Osteoblast (primary cell): Measurements from ENCODE around the gene CSNK2B. TPM values are rescaled to one million over a fixed set of nuclear protein-coding genes. Genes with fewer than 3 reads are reported as not detected.

ENCODE experiments used
- DNase-seq: peaks from one replicate; pipeline ENCODE4 v3.0.0; 2011; ENCODE audit warnings: low spot score, mixed read lengths; ENCODE audit not compliant: insufficient read length; ENCODE audit errors: missing footprints
- H2AFZ ChIP-seq: 2 replicates; pipeline ENCODE4 v1.6.0; 2011; ENCODE audit warnings: mild to moderate bottlenecking, low read length
- H3K27ac ChIP-seq: 2 replicates; pipeline ENCODE4 v1.5.1; 2011; ENCODE audit warnings: mild to moderate bottlenecking, low read depth, low read length, moderate library complexity
- H3K27me3 ChIP-seq: 2 replicates; pipeline ENCODE4 v1.6.0; 2012; ENCODE audit warnings: mild to moderate bottlenecking, control low read depth, inconsistent platforms, low read length, moderate library complexity; ENCODE audit not compliant: insufficient read depth
- H3K36me3 ChIP-seq: 2 replicates; pipeline ENCODE4 v1.5.1; 2011; ENCODE audit warnings: mild to moderate bottlenecking, low read length, control low read depth, moderate library complexity; ENCODE audit not compliant: insufficient read depth
- H3K4me1 ChIP-seq: 2 replicates; pipeline ENCODE4 v1.5.1; 2011; ENCODE audit warnings: mild to moderate bottlenecking, low read length, control low read depth, moderate library complexity; ENCODE audit not compliant: insufficient read depth
- H3K4me2 ChIP-seq: 2 replicates; pipeline ENCODE4 v1.6.0; 2011; ENCODE audit warnings: mild to moderate bottlenecking, low read length; ENCODE audit not compliant: insufficient read depth
- H3K4me3 ChIP-seq: fragments of 200-600 bp; sonication (generic); 3 replicates; pipeline ENCODE4 v1.5.1; 2012; ENCODE audit warnings: mild to moderate bottlenecking, low read length, inconsistent platforms; ENCODE audit not compliant: insufficient read depth
- H3K79me2 ChIP-seq: 2 replicates; pipeline ENCODE4 v1.6.0; 2012; ENCODE audit warnings: mild to moderate bottlenecking, low read length, control low read depth, inconsistent platforms; ENCODE audit not compliant: insufficient read depth
- H3K9me3 ChIP-seq: 2 replicates; pipeline ENCODE4 v1.5.1; 2011; ENCODE audit warnings: low read depth, low read length, control low read depth
- H4K20me1 ChIP-seq: 2 replicates; pipeline ENCODE4 v1.6.0; 2012; ENCODE audit warnings: mild to moderate bottlenecking, low read length, control low read depth; ENCODE audit not compliant: insufficient read depth
- total RNA-seq: library from RNA; depleted of rRNA; stranded (reverse); fragments of >200 nt; gene quantifications from 2 replicates; pipeline ENCODE4 v1.2.3, GENCODE V29; 2012
- TF ChIP-seq, protein P1 (sequence below): IDR thresholded peaks from 2 replicates; pipeline ENCODE4 v1.5.1; 2011; ENCODE audit warnings: mild to moderate bottlenecking, low read depth, low read length, moderate library complexity; ENCODE audit errors: extremely low read depth

CSNK2B gene
- total RNA-seq, 1 donor = 150 TPM

DNA sequence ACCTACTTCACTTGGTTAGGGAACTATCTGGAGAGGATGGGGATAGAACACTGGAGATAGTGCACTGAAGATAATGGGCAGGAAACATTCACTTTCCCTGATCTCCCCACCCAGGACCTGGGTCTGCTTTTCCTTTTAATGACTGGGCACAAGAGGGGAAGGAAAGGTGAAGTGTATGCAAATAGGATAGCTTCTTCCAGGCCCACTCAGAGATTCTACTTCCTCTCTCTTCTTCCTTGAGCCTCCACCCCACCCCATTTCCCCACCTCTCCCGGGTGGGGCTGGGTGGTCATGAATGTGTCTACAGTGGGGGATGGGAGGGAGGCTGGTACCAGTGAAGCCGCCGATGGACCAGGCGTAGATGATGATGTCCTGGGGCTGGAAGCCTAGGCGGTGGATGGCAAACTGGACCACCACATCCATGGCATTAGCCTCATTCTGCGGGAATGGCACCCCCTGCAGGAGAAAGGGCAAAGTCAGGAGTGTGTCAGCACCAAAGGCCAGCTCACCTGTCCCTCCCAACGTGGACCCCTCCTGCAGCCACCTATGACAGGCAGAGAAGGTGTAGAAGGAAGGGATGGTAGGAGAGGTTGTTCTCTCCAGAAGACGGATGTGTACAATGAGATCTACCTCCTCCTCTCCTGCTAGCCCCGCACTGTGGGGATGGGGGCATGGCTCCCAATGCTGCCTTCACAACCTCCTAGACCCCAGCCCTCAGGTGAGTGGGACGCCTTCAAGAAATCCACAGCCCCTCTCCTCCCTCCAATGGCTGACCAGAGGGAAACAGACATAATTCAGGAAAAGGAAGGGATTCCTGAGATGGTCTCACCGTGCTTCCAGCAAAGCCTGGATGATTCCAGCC is 23.6 kb downstream of the CSNK2B start:
- H3K79me2 ChIP-seq = no peaks in the 10 kb centered on the region
- H3K27ac ChIP-seq = no peak overlapping the region
- peaks cover 70% of the 10 kb centered on the region for H3K36me3 ChIP-seq

GRCh38 chr6:31690231-31691077 is 24.6 kb downstream of the CSNK2B start:
- Histone ChIP-seq H4K20me1 (peaks cover 5% of the 10 kb centered on the region), H3K79me2 (no peaks in the 10 kb centered on the region), H2AFZ (no peak overlapping the region), H3K27ac (no peak overlapping the region), H3K36me3 (peaks cover 78% of the 10 kb centered on the region), H3K9me3 (no peaks in the 10 kb centered on the region), H3K4me1 (no peaks in the 10 kb centered on the region), H3K27me3 (no peaks in the 10 kb centered on the region), H3K4me2 (no peak overlapping the region), H3K4me3 (no peak overlapping the region)
- TF ChIP-seq, protein P1, sequence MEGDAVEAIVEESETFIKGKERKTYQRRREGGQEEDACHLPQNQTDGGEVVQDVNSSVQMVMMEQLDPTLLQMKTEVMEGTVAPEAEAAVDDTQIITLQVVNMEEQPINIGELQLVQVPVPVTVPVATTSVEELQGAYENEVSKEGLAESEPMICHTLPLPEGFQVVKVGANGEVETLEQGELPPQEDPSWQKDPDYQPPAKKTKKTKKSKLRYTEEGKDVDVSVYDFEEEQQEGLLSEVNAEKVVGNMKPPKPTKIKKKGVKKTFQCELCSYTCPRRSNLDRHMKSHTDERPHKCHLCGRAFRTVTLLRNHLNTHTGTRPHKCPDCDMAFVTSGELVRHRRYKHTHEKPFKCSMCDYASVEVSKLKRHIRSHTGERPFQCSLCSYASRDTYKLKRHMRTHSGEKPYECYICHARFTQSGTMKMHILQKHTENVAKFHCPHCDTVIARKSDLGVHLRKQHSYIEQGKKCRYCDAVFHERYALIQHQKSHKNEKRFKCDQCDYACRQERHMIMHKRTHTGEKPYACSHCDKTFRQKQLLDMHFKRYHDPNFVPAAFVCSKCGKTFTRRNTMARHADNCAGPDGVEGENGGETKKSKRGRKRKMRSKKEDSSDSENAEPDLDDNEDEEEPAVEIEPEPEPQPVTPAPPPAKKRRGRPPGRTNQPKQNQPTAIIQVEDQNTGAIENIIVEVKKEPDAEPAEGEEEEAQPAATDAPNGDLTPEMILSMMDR = no peak
- no peak for DNase-seq

More for the DNA sequence above, 23.6 kb downstream of the CSNK2B start:
- H2AFZ ChIP-seq = no peak overlapping the region
- H3K4me2 ChIP-seq = no peak overlapping the region
- TF ChIP-seq, protein P1 = peak; percentile 50
- peaks cover 5% of the 10 kb centered on the region for H4K20me1 ChIP-seq
- H3K27me3 ChIP-seq = no peaks in the 10 kb centered on the region
- DNase-seq = no peak
- no peaks in the 10 kb centered on the region for H3K9me3 ChIP-seq
- H3K4me3 ChIP-seq = no peak overlapping the region
- H3K4me1 ChIP-seq = no peaks in the 10 kb centered on the region

- TF ChIP-seq, protein P1 = no peak
- H3K4me3 ChIP-seq = no peak overlapping the region
- no peak overlapping the region for H3K4me2 ChIP-seq
- peaks cover 5% of the 10 kb centered on the region for H4K20me1 ChIP-seq
- no peaks in the 10 kb centered on the region for H3K9me3 ChIP-seq
- no peaks in the 10 kb centered on the region for H3K4me1 ChIP-seq
- H3K27me3 ChIP-seq = no peaks in the 10 kb centered on the region
- DNase-seq = no peak
- H3K27ac ChIP-seq = no peak overlapping the region
- peaks cover 76% of the 10 kb centered on the region for H3K36me3 ChIP-seq
- H2AFZ ChIP-seq = no peak overlapping the region
- H3K79me2 ChIP-seq = no peaks in the 10 kb centered on the region
These were observed 25.2 kb downstream of the CSNK2B start for GRCh38 chr6:31691078-31691463.
